ENCODE results near the gene PRKG1. TPM values are rescaled to one million over a fixed set of nuclear protein-coding genes. Genes with fewer than 3 reads are reported as not detected.

PRKG1 gene
- total RNA-seq, 1 experiment from 2014 or later, result 10.4 TPM

DNA sequence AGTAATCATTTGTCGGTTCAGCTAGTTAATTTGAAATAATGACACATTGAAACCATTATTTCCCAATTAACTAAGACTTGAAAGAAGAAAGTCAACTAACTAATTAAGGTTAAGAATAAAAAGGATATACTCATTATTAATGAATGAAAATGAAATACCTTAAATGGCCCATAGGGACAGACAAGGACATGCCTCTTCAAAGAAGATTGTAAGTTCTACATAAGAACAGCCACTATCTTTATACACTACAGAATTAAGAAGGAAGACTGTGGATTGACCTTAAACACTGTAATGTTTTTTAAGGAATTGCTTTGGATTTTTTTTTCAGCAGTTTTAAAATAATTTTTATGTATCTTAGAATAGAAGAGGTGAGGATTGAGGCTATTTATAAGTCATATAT, 564.5 kb downstream of the PRKG1 start:
- H3K9me3 ChIP-seq (ENCODE audit: control insufficient read depth, low read depth, low read length), result no peaks in the 10 kb centered on the region
- no peak overlapping the region for H3K4me2 ChIP-seq (ENCODE audit: insufficient read depth, insufficient read length, low read length)
- H3K23me2 ChIP-seq (ENCODE audit: insufficient read length, low read depth, low read length, poor library complexity, severe bottlenecking), result no peaks in the 10 kb centered on the region
- no peak overlapping the region for H3K14ac ChIP-seq (ENCODE audit: insufficient read depth, low read length)
- H3K79me1 ChIP-seq (ENCODE audit: insufficient read depth, low read depth, low read length, poor library complexity, severe bottlenecking), result no peaks in the 10 kb centered on the region
- no peak overlapping the region for H2BK5ac ChIP-seq (ENCODE audit: insufficient read length, low read length)
- H3K23ac ChIP-seq (ENCODE audit: insufficient read length, low read depth, low read length), result no peak overlapping the region
- DNase-seq, result no peak
- Mint-ChIP-seq H3K4me3 (no peak overlapping the region), H3K27ac (no peak overlapping the region), H3K4me1 (peaks cover 0 to 3% of the 10 kb centered on the region in 2 experiments; a peak in 2 of 4 replicates), H3K9me3 (no peaks in the 10 kb centered on the region), H3K27me3 (ENCODE audit: low read depth) (no peaks in the 10 kb centered on the region), H3K36me3 (ENCODE audit: insufficient read depth in 1 of 3, low read depth in 3 of 3) (no peaks in the 10 kb centered on the region)
- H3K4ac ChIP-seq (ENCODE audit: low read depth, low read length), result no peak overlapping the region
- WGBS (ENCODE audit: extremely low coverage, insufficient read length, low lambda C conversion rate), result no CpG with 5 or more reads among the region's 1 CpG
- H2BK15ac ChIP-seq (ENCODE audit: low read depth, low read length), result no peak overlapping the region
- H3K4me1 ChIP-seq (ENCODE audit: insufficient read depth, low read length), result no peaks in the 10 kb centered on the region
- no peak overlapping the region for H2AFZ ChIP-seq (ENCODE audit: low read length)
- no peak overlapping the region for H3K9ac ChIP-seq (ENCODE audit: extremely low read depth, insufficient read length, low read length)
- H4K20me1 ChIP-seq (ENCODE audit: control insufficient read depth, insufficient read depth, insufficient read length), result no peaks in the 10 kb centered on the region
- no peak overlapping the region for H4K91ac ChIP-seq (ENCODE audit: insufficient read length, low read depth, low read length)
- TF ChIP-seq, protein P1, sequence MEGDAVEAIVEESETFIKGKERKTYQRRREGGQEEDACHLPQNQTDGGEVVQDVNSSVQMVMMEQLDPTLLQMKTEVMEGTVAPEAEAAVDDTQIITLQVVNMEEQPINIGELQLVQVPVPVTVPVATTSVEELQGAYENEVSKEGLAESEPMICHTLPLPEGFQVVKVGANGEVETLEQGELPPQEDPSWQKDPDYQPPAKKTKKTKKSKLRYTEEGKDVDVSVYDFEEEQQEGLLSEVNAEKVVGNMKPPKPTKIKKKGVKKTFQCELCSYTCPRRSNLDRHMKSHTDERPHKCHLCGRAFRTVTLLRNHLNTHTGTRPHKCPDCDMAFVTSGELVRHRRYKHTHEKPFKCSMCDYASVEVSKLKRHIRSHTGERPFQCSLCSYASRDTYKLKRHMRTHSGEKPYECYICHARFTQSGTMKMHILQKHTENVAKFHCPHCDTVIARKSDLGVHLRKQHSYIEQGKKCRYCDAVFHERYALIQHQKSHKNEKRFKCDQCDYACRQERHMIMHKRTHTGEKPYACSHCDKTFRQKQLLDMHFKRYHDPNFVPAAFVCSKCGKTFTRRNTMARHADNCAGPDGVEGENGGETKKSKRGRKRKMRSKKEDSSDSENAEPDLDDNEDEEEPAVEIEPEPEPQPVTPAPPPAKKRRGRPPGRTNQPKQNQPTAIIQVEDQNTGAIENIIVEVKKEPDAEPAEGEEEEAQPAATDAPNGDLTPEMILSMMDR (conservative IDR thresholded peaks at IDR 0.05), result no peak; the same call in 2 of the 3 replicates
- H4K8ac ChIP-seq (replicated peaks; ENCODE audit: insufficient read length, low read depth, low read length), result no peak overlapping the region
- H3K18ac ChIP-seq (ENCODE audit: insufficient read length, low read depth, low read length), result no peak overlapping the region
- H4K5ac ChIP-seq (ENCODE audit: insufficient read length, low read depth, low read length), result no peak overlapping the region
- no peak overlapping the region for H2BK12ac ChIP-seq (ENCODE audit: insufficient read length, low read depth, low read length)
- H2BK20ac ChIP-seq (ENCODE audit: low read depth, low read length, poor library complexity, severe bottlenecking), result no peak overlapping the region
- no peak overlapping the region for H3K27ac ChIP-seq (ENCODE audit: insufficient read length, low read depth, low read length)
- no peak overlapping the region for H2AK5ac ChIP-seq (ENCODE audit: insufficient read length, low read length)
- H3T11ph ChIP-seq (ENCODE audit: low read length), result no peak overlapping the region
- no peak overlapping the region for H3K56ac ChIP-seq (ENCODE audit: insufficient read length, low read depth, low read length)
- H2BK120ac ChIP-seq (ENCODE audit: low read depth, low read length, poor library complexity, severe bottlenecking), result no peak overlapping the region
- no peaks in the 10 kb centered on the region for H3K79me2 ChIP-seq (ENCODE audit: insufficient read depth, low read length)
- no peaks in the 10 kb centered on the region for H3K27me3 ChIP-seq (ENCODE audit: insufficient read depth, low read length)

All from H9 (cell line).